ENCODE measurements around the gene PELI1. TPM values are rescaled to one million over a fixed set of nuclear protein-coding genes. Genes with fewer than 3 reads are reported as not detected.

PELI1 gene
- total and polyA plus RNA-seq, 2 of the 8 experiments (the other 6 are each of a cell fraction or from before 2014, with no cell fraction given) = 21.8 to 57.1 TPM

DNA sequence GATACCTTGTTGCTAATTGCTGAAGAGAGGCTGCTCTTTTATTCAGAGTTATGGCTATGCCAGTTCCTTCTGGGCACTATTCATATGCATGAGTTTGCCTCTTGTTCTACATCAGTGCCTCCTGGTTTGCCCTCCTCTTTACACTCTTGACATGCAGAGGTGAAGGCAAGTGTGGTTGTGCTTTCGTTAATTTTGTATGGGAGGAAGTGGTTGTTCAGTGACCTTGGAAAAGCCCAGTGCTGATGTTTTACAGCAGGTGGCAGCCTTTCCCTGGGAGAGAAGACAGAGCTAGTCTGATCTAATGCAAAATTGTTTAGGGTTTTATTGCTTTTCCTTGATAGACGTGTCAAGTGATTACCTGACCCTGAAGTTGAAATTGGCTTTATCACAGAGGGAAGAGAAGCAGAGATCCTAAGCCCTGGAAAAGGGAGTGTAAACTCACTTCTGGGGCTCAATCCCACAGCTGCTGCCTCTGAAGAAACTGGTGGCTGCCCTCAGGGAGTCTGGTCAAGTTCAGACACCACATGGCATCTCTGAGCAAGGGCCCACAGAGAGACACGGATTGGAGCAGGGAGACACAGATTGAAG is 94.5 kb downstream of the PELI1 start:
- 32% methylated on average over 3 of the region's 3 CpGs; no CpG with 5 or more reads in 1 of the 2 experiments for WGBS, 2 experiments (ENCODE audit: extremely low coverage in 1 of 2, insufficient coverage in 1 of 2, insufficient read length in 1 of 2, insufficient replicate concordance in 2 of 2, low coverage in 1 of 2, low lambda C conversion rate in 2 of 2, missing lambda C conversion rate in 1 of 2)
- H3K79me1 ChIP-seq (ENCODE audit: low read depth, low read length) = no peaks in the 10 kb centered on the region
- peak overlapping the region; percentile 75 for H4K91ac ChIP-seq (replicated peaks; ENCODE audit: insufficient read length, low read length)
- H2BK20ac ChIP-seq (ENCODE audit: low read length) = no peak overlapping the region
- H2AK5ac ChIP-seq (ENCODE audit: low read depth, low read length) = no peak overlapping the region
- no peaks in the 10 kb centered on the region for H3K36me3 ChIP-seq (ENCODE audit: control insufficient read depth in 2 of 4, insufficient read depth in 4 of 4, low read length in 3 of 4)
- FAIRE-seq = peak; percentile 82
- no peak overlapping the region for H4K8ac ChIP-seq (ENCODE audit: extremely low read depth, insufficient read depth, low read length)
- H3K4me3 ChIP-seq (ENCODE audit: extremely low read depth in 1 of 4, insufficient read depth in 2 of 4, low read depth in 3 of 4, low read length in 4 of 4) = no peak overlapping the region
- no peaks in the 10 kb centered on the region for H3K79me2 ChIP-seq (ENCODE audit: control insufficient read depth in 1 of 2, insufficient read depth in 2 of 2, low read length in 2 of 2)
- H4K5ac ChIP-seq (ENCODE audit: insufficient read length, low read depth, low read length) = no peak overlapping the region
- 0 out of 2 replicates have a peak overlapping the region, but pooled peaks have one; percentile 54 for H2AFZ ChIP-seq (ENCODE audit: low read length)
- H3K4ac ChIP-seq (replicated peaks; ENCODE audit: insufficient read length, low read depth, low read length) = no peak overlapping the region
- no peak overlapping the region for H3K4me2 ChIP-seq (ENCODE audit: insufficient read depth in 1 of 2, low read depth in 2 of 2, low read length in 2 of 2)
- no peak overlapping the region for H3K14ac ChIP-seq (ENCODE audit: insufficient read length)
- no peak overlapping the region for H3K18ac ChIP-seq (ENCODE audit: extremely low read depth, low read length)
- H2BK12ac ChIP-seq (ENCODE audit: low read depth, low read length) = 0 out of 2 replicates have a peak overlapping the region, but pooled peaks have one; percentile 10
- DNase-seq (ENCODE audit: low read depth in 1 of 2, low spot score in 2 of 2) = peak in 1 of 2 experiments; percentile 69
- ChIA-PET POLR2A (ENCODE audit: partially characterized antibody) (interaction anchor here (0.6 to 2.0 kb wide), 11 partner anchors 10 to 604 kb away, joined by 3 to 8 read pairs (median 3); partner anchors contain the start of gene SERTAD2), CTCF (ENCODE audit: partially characterized antibody) (interaction anchor here (0.6 to 4.1 kb wide), 30 partner anchors 9 to 621 kb away, joined by 3 to 37 read pairs (median 4); no protein-coding TSS in a partner anchor)
- no peak overlapping the region for H2BK15ac ChIP-seq (ENCODE audit: low read length)
- peak overlapping the region; percentile 9; the same call in 1 of the 2 replicates for H2BK5ac ChIP-seq (ENCODE audit: low read depth, low read length)
- H3K56ac ChIP-seq (replicated peaks; ENCODE audit: insufficient read length, low read depth, low read length) = no peak overlapping the region
- H3K23me2 ChIP-seq (ENCODE audit: low read depth, low read length) = no peaks in the 10 kb centered on the region
- H3K9ac ChIP-seq (replicated peaks in 1 of 4; ENCODE audit: extremely low read depth in 1 of 4, low read depth in 3 of 4, low read length in 3 of 4) = no peak overlapping the region
- no peaks in the 10 kb centered on the region for H4K20me1 ChIP-seq (replicated peaks in 1 of 2; ENCODE audit: control insufficient read depth in 1 of 2, insufficient read depth in 2 of 2, low read length in 2 of 2)
- H3K23ac ChIP-seq (ENCODE audit: insufficient read length) = no peak overlapping the region
- H2BK120ac ChIP-seq (replicated peaks; ENCODE audit: low read depth, low read length) = no peak overlapping the region
- peaks cover 0 to 10% (median 5%) of the 10 kb centered on the region in 4 experiments; a peak in 6 of 7 replicates for H3K4me1 ChIP-seq (replicated peaks in 1 of 4; ENCODE audit: control insufficient read depth in 3 of 4, insufficient read depth in 4 of 4, low read length in 3 of 4)
- H3K27me3 ChIP-seq (replicated peaks in 1 of 4; ENCODE audit: control insufficient read depth in 3 of 4, extremely low read depth in 1 of 4, insufficient read depth in 3 of 4, low read length in 3 of 4) = no peaks in the 10 kb centered on the region; a peak in 1 of 7 replicates
- no peaks in the 10 kb centered on the region for H3K9me3 ChIP-seq (ENCODE audit: insufficient read depth in 2 of 2, low read depth in 1 of 2, low read length in 1 of 2)
- no peak overlapping the region for H3K27ac ChIP-seq (ENCODE audit: low read depth, low read length)
- TF ChIP-seq E2F6 (IDR thresholded peaks at IDR 0.05) (0 out of 2 replicates have a peak, but pooled peaks have one; percentile 17), SAP30 (IDR thresholded peaks at IDR 0.05; ENCODE audit: insufficient read depth, insufficient replicate concordance, low read length) (no peak), CBX8 (IDR thresholded peaks at IDR 0.05; ENCODE audit: borderline replicate concordance, low read depth, low read length) (no peak), ZNF274 (IDR thresholded peaks at IDR 0.05; ENCODE audit: borderline replicate concordance, extremely low read depth, low read length) (no peak), NRF1 (IDR thresholded peaks at IDR 0.05; ENCODE audit: low read depth, low read length) (no peak), RAD21 (IDR thresholded peaks at IDR 0.05 in 1 of 2, conservative IDR thresholded peaks at IDR 0.05 in 1 of 2; ENCODE audit: low read depth in 2 of 2, low read length in 2 of 2) (peak; percentile 97 to 99), GABPA (IDR thresholded peaks at IDR 0.05; ENCODE audit: borderline replicate concordance, insufficient read depth, low read length) (no peak)
- TF ChIP-seq, protein P1, sequence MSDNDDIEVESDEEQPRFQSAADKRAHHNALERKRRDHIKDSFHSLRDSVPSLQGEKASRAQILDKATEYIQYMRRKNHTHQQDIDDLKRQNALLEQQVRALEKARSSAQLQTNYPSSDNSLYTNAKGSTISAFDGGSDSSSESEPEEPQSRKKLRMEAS (IDR thresholded peaks at IDR 0.05) = peak; percentile 36; the same call in 1 of the 2 replicates
